Measurements from ENCODE around the gene LRP5.
"Not testable (repeated sequence)": the region's sequence is repeated elsewhere in the genome, so short reads cannot be mapped to it uniquely, and the experiment has no call there.

LRP5 gene

DNA sequence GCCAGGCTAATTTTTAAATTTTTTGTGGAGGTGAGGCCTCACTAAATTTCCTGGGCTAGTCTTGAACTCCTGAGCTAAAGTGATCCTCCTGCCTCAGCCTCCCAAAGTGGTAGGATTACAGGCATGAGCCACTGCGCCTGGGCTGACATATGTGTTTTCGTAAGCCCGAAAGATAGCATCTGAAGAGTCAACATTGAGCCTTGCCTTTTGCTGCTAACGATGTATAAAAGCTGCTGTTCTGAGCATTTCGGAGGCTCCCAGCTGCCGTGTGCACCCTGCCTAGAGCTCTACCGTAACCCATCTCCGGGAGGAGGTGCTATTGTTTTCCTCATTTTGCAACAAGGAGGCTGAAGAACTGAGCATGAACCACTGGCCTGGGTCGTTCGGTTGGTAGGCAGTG lies 130.0 kb downstream of the LRP5 start:
- H3K4me1 ChIP-seq, result peaks cover 55 to 70% (median 58%) of the 10 kb centered on the region in 10 experiments
- no peak overlapping the region for H3K4me3 ChIP-seq
- H4K20me1 ChIP-seq, result peaks cover 0 to 67% (median 20%) of the 10 kb centered on the region in 11 experiments; a peak in 13 of 22 replicates
- H3K36me3 ChIP-seq, result peaks cover 0 to 73% (median 37%) of the 10 kb centered on the region in 11 experiments; a peak in 16 of 22 replicates
- peak overlapping the region; percentile 67 to 97 (median 89) for H3K4me2 ChIP-seq
- H3K27ac ChIP-seq, result peak overlapping the region in 8 of 11 experiments; percentile 54 to 80 (median 65); a peak in 14 of 22 replicates
- peak overlapping the region in 4 of 11 experiments; percentile 2 to 61 (median 25); a peak in 7 of 22 replicates for H3K9ac ChIP-seq
- no peaks in the 10 kb centered on the region for H3K9me3 ChIP-seq (replicated peaks in 1 of 11)
- TF ChIP-seq Cebpa-rat (IDR thresholded peaks at IDR 0.05), result no peak
- no peaks in the 10 kb centered on the region for H3K27me3 ChIP-seq

DNA sequence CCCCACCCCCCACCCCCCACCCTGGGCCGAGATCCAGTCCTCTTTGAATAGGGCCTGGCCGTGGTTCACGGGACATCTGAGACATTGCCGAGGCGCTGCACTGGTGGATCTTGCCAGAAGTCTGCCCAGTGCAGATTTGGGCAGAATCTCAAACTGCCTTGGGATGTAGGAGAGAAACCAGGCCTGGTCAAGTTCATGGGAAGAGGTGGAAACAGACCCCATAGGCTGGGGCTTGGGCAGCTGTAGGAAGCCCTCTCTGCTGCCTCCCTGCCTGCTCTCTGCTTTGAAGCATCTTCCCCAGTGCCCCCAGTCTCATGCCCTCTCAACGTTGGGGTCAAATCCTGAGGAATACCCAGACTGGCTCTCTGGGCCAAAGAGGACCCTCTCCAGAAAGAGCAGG lies 132.2 kb downstream of the LRP5 start:
- H3K36me3 ChIP-seq, result peaks cover 0 to 75% (median 49%) of the 10 kb centered on the region in 11 experiments; a peak in 17 of 22 replicates
- no peak overlapping the region for H3K27ac ChIP-seq
- no peak overlapping the region for H3K4me3 ChIP-seq
- TF ChIP-seq Cebpa-rat (IDR thresholded peaks at IDR 0.05), result no peak
- H3K27me3 ChIP-seq, result no peaks in the 10 kb centered on the region
- no peaks in the 10 kb centered on the region for H3K9me3 ChIP-seq (replicated peaks in 1 of 11)
- no peak overlapping the region for H3K4me2 ChIP-seq
- peaks cover 0 to 45% (median 18%) of the 10 kb centered on the region in 11 experiments; a peak in 12 of 22 replicates for H4K20me1 ChIP-seq
- H3K4me1 ChIP-seq, result peaks cover 34 to 51% (median 37%) of the 10 kb centered on the region in 10 experiments
- H3K9ac ChIP-seq, result no peak overlapping the region

DNA sequence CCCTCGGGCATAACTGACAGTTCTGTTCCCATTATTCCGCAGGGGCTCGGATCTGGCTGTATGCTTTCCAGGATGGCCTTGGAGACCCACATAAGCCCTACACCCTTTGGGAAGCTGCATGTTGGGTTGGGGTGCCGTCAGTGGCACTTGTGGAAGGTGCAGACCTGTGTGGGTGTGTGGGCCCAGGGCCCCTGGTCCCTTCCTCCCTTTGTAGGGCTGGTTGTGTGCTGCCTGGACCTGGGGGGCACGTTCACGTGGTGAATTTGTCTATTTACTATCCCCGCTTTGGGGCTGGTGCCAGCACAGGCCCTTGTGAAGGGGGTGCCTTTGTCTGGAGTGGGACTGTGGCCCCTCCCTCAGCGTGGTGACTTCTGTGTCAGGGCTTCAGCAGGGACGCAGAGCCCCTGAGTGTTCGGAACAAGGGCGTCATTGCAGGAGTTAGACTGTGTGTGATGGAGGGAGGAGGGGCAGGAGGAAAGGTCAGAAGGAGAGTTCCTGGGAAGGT lies 133.2 kb downstream of the LRP5 start:
- peaks cover 0 to 75% (median 49%) of the 10 kb centered on the region in 11 experiments; a peak in 17 of 22 replicates for H3K36me3 ChIP-seq
- H3K9ac ChIP-seq, result peak overlapping the region in 2 of 11 experiments; percentile 11 to 25; a peak in 2 of 22 replicates
- H3K27ac ChIP-seq, result peak overlapping the region in 2 of 11 experiments; percentile 17 to 31; a peak in 2 of 22 replicates
- no peak overlapping the region for H3K4me3 ChIP-seq
- peaks cover 0 to 38% (median 18%) of the 10 kb centered on the region in 11 experiments; a peak in 12 of 22 replicates for H4K20me1 ChIP-seq
- peaks cover 25 to 41% (median 27%) of the 10 kb centered on the region in 10 experiments for H3K4me1 ChIP-seq
- no peak for TF ChIP-seq Cebpa-rat (IDR thresholded peaks at IDR 0.05)
- no peaks in the 10 kb centered on the region for H3K27me3 ChIP-seq
- H3K4me2 ChIP-seq, result no peak overlapping the region
- no peaks in the 10 kb centered on the region for H3K9me3 ChIP-seq (replicated peaks in 1 of 11)

DNA sequence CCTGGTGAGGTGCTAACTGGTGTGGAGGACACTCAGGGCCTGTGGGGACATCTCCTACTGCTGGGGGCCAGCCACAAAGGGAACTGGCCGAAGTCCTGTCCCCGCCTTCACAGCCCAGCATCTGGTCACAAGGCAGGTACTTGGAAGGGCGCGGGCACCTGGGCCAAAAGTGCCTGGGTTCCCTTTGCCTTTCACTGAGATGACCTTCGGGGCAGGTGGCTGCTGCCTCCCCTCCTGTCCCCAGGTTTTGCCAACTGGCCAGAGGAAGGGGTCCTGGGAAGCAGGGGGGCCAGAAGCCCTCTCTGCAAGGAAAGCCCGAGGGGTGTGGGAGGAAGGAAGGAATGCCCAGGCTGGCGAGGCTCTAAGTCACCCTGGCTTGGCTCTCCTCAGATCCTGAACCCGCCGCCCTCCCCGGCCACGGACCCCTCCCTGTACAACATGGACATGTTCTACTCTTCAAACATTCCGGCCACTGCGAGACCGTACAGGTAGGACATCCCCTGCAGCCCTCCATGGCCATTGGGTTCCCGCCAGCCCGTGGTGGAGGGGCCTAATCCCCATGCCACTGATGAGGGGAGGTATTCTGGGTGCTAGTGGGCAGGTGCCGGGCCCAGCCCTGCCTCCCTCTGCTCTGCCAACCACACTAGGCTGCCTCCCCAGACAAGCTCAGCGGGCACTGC lies 133.8 kb downstream of the LRP5 start:
- TF ChIP-seq Cebpa-rat (IDR thresholded peaks at IDR 0.05), result no peak
- Histone ChIP-seq H4K20me1 (peaks cover 0 to 32% (median 14%) of the 10 kb centered on the region in 11 experiments; a peak in 12 of 22 replicates), H3K4me2 (no peak overlapping the region), H3K4me3 (no peak overlapping the region), H3K36me3 (peaks cover 0 to 72% (median 49%) of the 10 kb centered on the region in 11 experiments; a peak in 17 of 22 replicates), H3K27me3 (no peaks in the 10 kb centered on the region), H3K9me3 (replicated peaks in 1 of 11) (no peaks in the 10 kb centered on the region), H3K4me1 (peaks cover 19 to 35% (median 21%) of the 10 kb centered on the region in 10 experiments), H3K9ac (peak overlapping the region in 2 of 11 experiments; percentile 11 to 25; a peak in 1 of 22 replicates), H3K27ac (peak overlapping the region in 1 of 11 experiments; percentile 31; a peak in 2 of 22 replicates)

DNA sequence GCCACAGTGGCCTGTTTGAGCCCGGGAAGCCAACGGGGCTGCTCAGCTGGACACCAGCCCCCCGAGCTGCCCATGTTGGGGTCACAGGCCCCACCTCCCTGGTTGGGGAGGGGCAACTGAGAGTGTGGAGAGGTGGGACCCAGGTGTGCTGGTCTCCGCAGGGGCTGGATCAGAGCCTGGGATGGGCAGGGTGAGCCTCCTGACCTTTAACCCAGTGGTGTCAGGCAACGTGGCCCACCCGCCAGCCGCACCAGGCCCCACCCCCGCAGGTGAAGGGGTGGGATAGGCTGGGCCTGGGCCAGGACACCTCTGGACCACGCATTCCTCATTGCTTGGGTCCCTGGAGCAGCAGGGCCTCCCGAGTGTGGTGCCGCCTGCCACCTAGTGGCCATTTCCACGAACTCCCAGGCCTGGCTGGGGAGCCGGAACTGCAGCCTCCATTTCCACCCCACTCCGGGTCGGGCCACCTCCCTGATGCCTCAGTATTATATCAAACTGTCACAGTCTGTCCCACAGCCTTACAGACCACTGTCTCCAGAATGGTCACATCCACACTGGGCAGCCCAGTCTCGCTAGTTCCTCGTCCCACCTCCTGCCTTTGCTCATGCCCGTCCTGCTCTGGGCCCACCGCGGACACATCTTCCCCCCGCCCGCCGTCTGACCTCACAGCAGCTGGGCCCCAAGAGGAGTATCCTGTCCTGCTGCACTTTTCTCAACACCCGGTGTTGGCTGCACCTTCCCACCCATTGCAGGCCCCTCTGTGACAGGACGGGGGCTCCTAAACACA lies 134.8 kb downstream of the LRP5 start:
- Histone ChIP-seq H3K4me3 (no peak overlapping the region), H3K36me3 (peaks cover 0 to 72% (median 49%) of the 10 kb centered on the region in 11 experiments; a peak in 17 of 22 replicates), H3K9ac (peak overlapping the region in 4 of 11 experiments; percentile 10 to 32 (median 29); a peak in 2 of 22 replicates), H3K4me2 (peak overlapping the region in 1 of 11 experiments; percentile 37; a peak in 1 of 22 replicates), H3K27me3 (no peaks in the 10 kb centered on the region), H3K27ac (peak overlapping the region in 5 of 11 experiments; percentile 1 to 51 (median 16); a peak in 4 of 22 replicates), H3K4me1 (peaks cover 9 to 26% (median 12%) of the 10 kb centered on the region in 10 experiments), H4K20me1 (peaks cover 0 to 23% (median 8%) of the 10 kb centered on the region in 11 experiments; a peak in 10 of 22 replicates), H3K9me3 (replicated peaks in 1 of 11) (no peaks in the 10 kb centered on the region)
- no peak for TF ChIP-seq Cebpa-rat (IDR thresholded peaks at IDR 0.05)

DNA sequence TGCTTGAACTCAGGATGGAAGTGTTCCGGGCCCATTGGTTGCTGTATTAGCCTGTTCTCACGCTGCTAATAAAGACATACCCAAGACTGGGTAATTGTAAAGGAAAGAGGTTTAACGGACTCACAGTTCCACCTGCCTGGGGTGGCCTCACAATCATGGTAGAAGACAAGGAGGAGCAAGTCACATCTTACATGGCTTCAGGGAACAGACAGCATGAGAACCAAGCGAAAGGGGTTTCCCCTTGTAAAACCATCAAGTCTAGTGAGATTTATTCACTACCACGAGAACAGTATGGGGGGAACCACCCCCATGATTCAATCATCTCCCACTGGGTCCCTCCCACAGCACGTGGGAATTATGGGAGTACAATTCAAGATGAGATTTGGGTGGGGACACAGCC lies 135.5 kb downstream of the LRP5 start:
- not testable (repeated sequence) for H3K4me3 ChIP-seq; H3K27me3 ChIP-seq; H3K4me2 ChIP-seq; H3K9me3 ChIP-seq (replicated peaks in 1 of 11)
- Histone ChIP-seq H3K36me3 (peaks cover 0 to 67% (median 49%) of the 10 kb centered on the region in 11 experiments; a peak in 17 of 22 replicates), H4K20me1 (peaks cover 0 to 18% (median 8%) of the 10 kb centered on the region in 11 experiments; a peak in 10 of 22 replicates), H3K9ac (0 out of 22 replicates have a peak overlapping the region, but pooled peaks of 1 of the 11 experiments have one; percentile 28), H3K27ac (peak overlapping the region in 4 of 11 experiments; percentile 1 to 51 (median 8); a peak in 1 of 22 replicates), H3K4me1 (peaks cover 2 to 23% (median 9%) of the 10 kb centered on the region in 10 experiments; a peak in 18 of 20 replicates)

DNA sequence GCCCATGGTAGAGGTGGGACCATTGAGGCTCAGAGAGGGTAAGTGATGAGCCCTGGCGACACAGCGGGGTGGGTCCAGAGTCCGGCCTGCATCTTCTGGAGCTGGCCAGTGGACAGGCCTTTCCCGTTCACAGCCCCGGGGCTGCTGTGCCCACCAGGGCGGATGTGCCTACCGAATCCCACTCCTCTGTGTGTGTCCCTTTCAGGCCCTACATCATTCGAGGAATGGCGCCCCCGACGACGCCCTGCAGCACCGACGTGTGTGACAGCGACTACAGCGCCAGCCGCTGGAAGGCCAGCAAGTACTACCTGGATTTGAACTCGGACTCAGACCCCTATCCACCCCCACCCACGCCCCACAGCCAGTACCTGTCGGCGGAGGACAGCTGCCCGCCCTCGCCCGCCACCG lies 136.2 kb downstream of the LRP5 start:
- TF ChIP-seq Cebpa-rat (IDR thresholded peaks at IDR 0.05), result no peak
- no peak overlapping the region for H3K4me2 ChIP-seq
- H3K27me3 ChIP-seq, result no peaks in the 10 kb centered on the region
- H3K4me1 ChIP-seq, result peaks cover 0 to 20% (median 6%) of the 10 kb centered on the region in 10 experiments; a peak in 12 of 20 replicates
- no peak overlapping the region for H3K4me3 ChIP-seq
- 0 out of 22 replicates have a peak overlapping the region, but pooled peaks of 1 of the 11 experiments have one; percentile 25 for H3K27ac ChIP-seq
- peaks cover 0 to 62% (median 49%) of the 10 kb centered on the region in 11 experiments; a peak in 17 of 22 replicates for H3K36me3 ChIP-seq
- no peak overlapping the region for H3K9ac ChIP-seq
- H4K20me1 ChIP-seq, result peaks cover 0 to 18% (median 8%) of the 10 kb centered on the region in 11 experiments; a peak in 10 of 22 replicates
- no peaks in the 10 kb centered on the region for H3K9me3 ChIP-seq (replicated peaks in 1 of 11)

DNA sequence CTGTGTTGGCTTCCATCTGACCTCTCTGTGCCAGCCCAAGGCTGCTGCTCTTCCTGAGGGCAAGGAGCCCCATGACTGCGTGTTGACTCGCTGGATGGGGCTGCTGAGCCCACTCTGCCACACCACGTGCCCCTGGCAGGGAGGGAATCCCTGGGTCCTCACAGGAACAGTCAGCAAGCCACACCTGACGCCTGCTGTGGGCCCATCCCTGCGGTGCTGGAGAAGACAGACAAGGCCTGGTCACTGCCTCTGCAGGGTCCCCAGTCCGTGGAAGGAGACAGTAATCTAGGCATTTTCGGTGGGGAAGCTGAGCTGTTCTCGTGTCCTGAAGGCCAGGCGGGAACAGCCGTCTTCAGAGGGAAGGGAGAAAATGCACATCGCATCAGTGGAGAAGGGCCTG lies 137.6 kb downstream of the LRP5 start:
- Histone ChIP-seq H3K27ac (no peak overlapping the region), H4K20me1 (peaks cover 0 to 18% (median 8%) of the 10 kb centered on the region in 11 experiments; a peak in 10 of 22 replicates), H3K4me3 (no peak overlapping the region), H3K36me3 (peaks cover 0 to 54% (median 43%) of the 10 kb centered on the region in 11 experiments; a peak in 17 of 22 replicates), H3K9ac (peak overlapping the region in 1 of 11 experiments; percentile 19; a peak in 1 of 22 replicates), H3K27me3 (no peaks in the 10 kb centered on the region), H3K4me2 (no peak overlapping the region), H3K4me1 (peaks cover 0 to 25% (median 7%) of the 10 kb centered on the region in 10 experiments; a peak in 12 of 20 replicates), H3K9me3 (replicated peaks in 1 of 11) (no peaks in the 10 kb centered on the region)
- TF ChIP-seq Cebpa-rat (IDR thresholded peaks at IDR 0.05), result no peak

Data from BLaER1 treated with 17β-estradiol and CSF1 and Interleukin-3, amounts not matched to agents 10 nM and 100 nM (cell line).